Adrenal gland (tissue), 12 donors: ENCODE results near the gene RHBDL3. TPM values are rescaled to one million over a fixed set of nuclear protein-coding genes. Genes with fewer than 3 reads are reported as not detected.

ENCODE experiments used
- DNase-seq, 7 donors: peaks; one replicate each; pipeline ENCODE4 v3.0.0-alpha.2; 2019 to 2020
- H3K27ac ChIP-seq, 5 donors: fragments of 200-600 bp; sonication (generic) in 4 of 5; 1 replicate in 3 of 5; 2 replicates in 2 of 5; pipeline versions ENCODE4 v1.5.1 to v1.8.0; 2016 to 2020; ENCODE audit warnings: mild to moderate bottlenecking in 1 of 5
- H3K27me3 ChIP-seq: fragments of 200-600 bp; 2 replicates; pipeline ENCODE4 v1.8.0; 2021
- H3K36me3 ChIP-seq, 2 donors: fragments of 200-600 bp; replicated peaks in 1 of 2; 1 replicate in 1 of 2; 2 replicates in 1 of 2; pipeline versions ENCODE4 v1.5.1 to v1.8.0; 2018 to 2022
- H3K4me1 ChIP-seq, 2 donors: fragments of 200-600 bp; replicated peaks in 1 of 2; 1 replicate in 1 of 2; 2 replicates in 1 of 2; pipeline versions ENCODE4 v1.5.1 to v1.8.0; 2018 to 2021
- H3K4me3 ChIP-seq, 4 donors: fragments of 200-600 bp; sonication (generic) in 3 of 4; one replicate each; pipeline ENCODE4 v1.5.1; 2016 to 2018
- H3K9me3 ChIP-seq, 3 donors: fragments of 200-600 bp; sonication (generic) in 1 of 3; replicated peaks in 1 of 3; 1 replicate in 2 of 3; 2 replicates in 1 of 3; pipeline versions ENCODE4 v1.5.1 to v1.8.0; 2016 to 2021
- POLR2A ChIP-seq, 2 donors: fragments of 450-650 bp; IDR thresholded peaks; one replicate each; pipeline ENCODE4 v1.6.1; 2017; ENCODE audit warnings: antibody characterized with exemption in 2 of 2, mild to moderate bottlenecking in 2 of 2, moderate library complexity in 1 of 2
- WGBS, 4 donors: extraction: QIAGEN DNeasy Blood & Tissue Kit in 2 of 4; methylation state at CpG; one replicate each; pipeline versions ENCODE4 v1.1.5 to v1.1.7; 2013 to 2017; 5-methylcytosine and 5-hydroxymethylcytosine counted together
- intact Hi-C, 2 donors: fragments of 100-400 bp; cut with DNase I; formaldehyde crosslinking; loops; one replicate each; pipeline versions ENCODE4 v1.14.1 to v1.15.0; 2022 to 2023
- polyA plus RNA-seq, 3 donors: library from polyadenylated mRNA; stranded (reverse); fragments of 200-250 nt in 2 of 3; fragments of 350-450 nt in 1 of 3; fragmentation: Illumina TruSeq in 1 of 3; extraction: RNeasy Lipid Tissue Mini Kit (QIAGEN cat#74804) in 1 of 3; gene quantifications; one replicate each; pipeline ENCODE4 v1.2.3, GENCODE V29; 2013 to 2014
- total RNA-seq, 9 donors: library from RNA; depleted of rRNA in 4 of 9; stranded (reverse); fragments of >200 nt in 4 of 9; fragments of 120-200 nt in 1 of 9; fragmentation: NEBNext Ultra II Directional in 1 of 9; extraction: Animal tissue kit (Norgen Biotek cat#: 25700) in 1 of 9; gene quantifications; one replicate each; pipeline versions ENCODE4 v1.1.0 to v1.2.4, GENCODE V29; 2013 to 2023
- TF ChIP-seq, protein P1 (sequence below), 6 experiments: fragments of 450-650 bp in 4 of 6; fragments of 200-600 bp in 2 of 6; sonication (generic) in 1 of 6; IDR thresholded peaks; 1 replicate in 5 of 6; 2 replicates in 1 of 6; pipeline versions ENCODE4 v1.5.1 to v1.8.0; 2016 to 2021; ENCODE audit warnings: antibody characterized with exemption in 6 of 6, mild to moderate bottlenecking in 2 of 6, moderate library complexity in 1 of 6
- donor health status: healthy with polysubstance abuse.
- donor health status: Bipolar disorder and iron deficiency.
- donor health status: DM: yes; HTN: yes; CAD: no.
- donor health status: DM: no; HTN: no; CAD: no.
- donor health status: DM: no; HTN: no; CAD: no.
- donor health status: DM: yes; HTN: yes; CAD: no.

RHBDL3 gene
- total and polyA plus RNA-seq, 12 donors: 1.7 to 10.2 (median 5.1) TPM

DNA sequence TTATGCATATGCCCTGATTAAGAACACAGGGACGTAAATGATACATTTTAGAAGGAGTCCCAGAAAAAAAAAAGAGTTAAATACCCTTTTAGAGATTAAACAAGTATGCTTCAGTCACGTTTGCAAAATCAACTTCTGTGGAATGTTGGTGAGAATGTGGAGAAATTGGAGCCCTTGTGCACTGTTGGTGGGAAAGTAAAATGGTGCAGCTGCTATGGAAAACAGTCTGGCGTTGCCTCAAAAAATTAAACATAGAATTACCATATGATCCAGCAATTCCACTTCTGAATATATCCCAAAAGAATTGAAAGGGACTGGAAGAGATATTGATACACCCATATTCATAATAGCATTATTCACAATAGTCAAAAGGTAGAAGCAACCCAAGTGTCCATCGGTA, 26.5 kb downstream of the RHBDL3 start:
- Histone ChIP-seq H3K27ac (no peak overlapping the region), H3K4me1 (no peaks in the 10 kb centered on the region), H3K4me3 (no peak overlapping the region), H3K9me3 (no peaks in the 10 kb centered on the region), H3K36me3 (no peaks in the 10 kb centered on the region), H3K27me3 (no peaks in the 10 kb centered on the region)
- no peak for DNase-seq
- intact Hi-C loops: no loop called here
- WGBS, 4 donors: 84 to 86% (median 85%) methylated on average over 4 of the region's 4 CpGs
- TF ChIP-seq, protein P1, sequence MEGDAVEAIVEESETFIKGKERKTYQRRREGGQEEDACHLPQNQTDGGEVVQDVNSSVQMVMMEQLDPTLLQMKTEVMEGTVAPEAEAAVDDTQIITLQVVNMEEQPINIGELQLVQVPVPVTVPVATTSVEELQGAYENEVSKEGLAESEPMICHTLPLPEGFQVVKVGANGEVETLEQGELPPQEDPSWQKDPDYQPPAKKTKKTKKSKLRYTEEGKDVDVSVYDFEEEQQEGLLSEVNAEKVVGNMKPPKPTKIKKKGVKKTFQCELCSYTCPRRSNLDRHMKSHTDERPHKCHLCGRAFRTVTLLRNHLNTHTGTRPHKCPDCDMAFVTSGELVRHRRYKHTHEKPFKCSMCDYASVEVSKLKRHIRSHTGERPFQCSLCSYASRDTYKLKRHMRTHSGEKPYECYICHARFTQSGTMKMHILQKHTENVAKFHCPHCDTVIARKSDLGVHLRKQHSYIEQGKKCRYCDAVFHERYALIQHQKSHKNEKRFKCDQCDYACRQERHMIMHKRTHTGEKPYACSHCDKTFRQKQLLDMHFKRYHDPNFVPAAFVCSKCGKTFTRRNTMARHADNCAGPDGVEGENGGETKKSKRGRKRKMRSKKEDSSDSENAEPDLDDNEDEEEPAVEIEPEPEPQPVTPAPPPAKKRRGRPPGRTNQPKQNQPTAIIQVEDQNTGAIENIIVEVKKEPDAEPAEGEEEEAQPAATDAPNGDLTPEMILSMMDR (IDR thresholded peaks at IDR 0.05): no peak
- no peak for TF ChIP-seq POLR2A (IDR thresholded peaks at IDR 0.05)

DNA sequence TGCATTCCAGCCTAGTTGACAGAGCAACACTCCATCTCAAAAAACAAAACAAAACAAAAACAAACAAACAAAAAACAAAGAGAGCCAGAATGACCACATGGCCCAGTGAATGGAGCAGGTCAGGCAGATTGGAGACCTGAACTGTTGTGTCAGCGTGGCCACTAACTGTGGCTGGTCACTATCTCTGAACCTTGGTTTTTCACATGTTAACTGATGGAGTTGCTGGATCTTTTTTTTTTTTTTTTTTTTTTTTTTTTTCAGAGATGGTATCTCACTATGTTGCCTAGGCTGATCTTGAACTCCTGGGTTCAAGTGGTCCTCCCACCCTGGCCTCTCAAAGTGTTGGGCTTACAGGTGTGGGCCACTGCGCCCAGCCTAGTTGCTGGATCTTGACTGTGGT, 31.8 kb downstream of the RHBDL3 start:
- Histone ChIP-seq H3K4me1 (peaks cover 0 to under 1% of the 10 kb centered on the region in 2 donors), H3K27me3 (no peaks in the 10 kb centered on the region), H3K9me3 (no peaks in the 10 kb centered on the region), H3K36me3 (no peaks in the 10 kb centered on the region), H3K27ac (no peak overlapping the region), H3K4me3 (no peak overlapping the region)
- WGBS, 4 donors: 97 to 100% (median 98%) methylated on average over 2 of the region's 2 CpGs
- no peak for DNase-seq
- TF ChIP-seq, protein P1 (IDR thresholded peaks at IDR 0.05): no peak
- TF ChIP-seq POLR2A (IDR thresholded peaks at IDR 0.05): no peak
- intact Hi-C loops: no loop called here

DNA sequence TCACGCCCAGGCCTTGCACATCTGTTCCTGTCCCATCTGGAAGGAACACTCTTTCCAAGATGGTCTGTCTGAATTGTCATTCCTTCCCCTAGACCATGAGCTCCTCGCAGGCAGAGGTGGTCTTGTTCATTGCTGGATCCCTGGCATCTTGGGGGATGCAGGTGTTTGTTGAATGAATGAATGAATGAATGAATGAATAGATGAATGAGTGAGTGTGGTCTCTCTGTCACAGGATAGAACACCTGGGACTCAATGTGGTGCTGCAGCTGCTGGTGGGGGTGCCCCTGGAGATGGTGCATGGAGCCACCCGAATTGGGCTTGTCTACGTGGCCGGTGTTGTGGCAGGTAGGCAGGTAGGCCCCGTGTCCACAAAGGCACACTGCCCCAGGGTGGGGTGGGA, 32.2 kb downstream of the RHBDL3 start:
- DNase-seq: no peak
- H3K4me1 ChIP-seq: peaks cover 4 to 5% of the 10 kb centered on the region in 2 donors
- H3K4me3 ChIP-seq: no peak overlapping the region
- no peaks in the 10 kb centered on the region for H3K27me3 ChIP-seq
- intact Hi-C loops: no loop called here
- no peak overlapping the region for H3K27ac ChIP-seq
- WGBS, 4 donors: 90 to 100% (median 95%) methylated on average over 3 to 6 of the region's 6 CpGs
- no peak for TF ChIP-seq POLR2A (IDR thresholded peaks at IDR 0.05)
- TF ChIP-seq, protein P1 (IDR thresholded peaks at IDR 0.05): no peak
- no peaks in the 10 kb centered on the region for H3K36me3 ChIP-seq
- H3K9me3 ChIP-seq: no peaks in the 10 kb centered on the region

DNA sequence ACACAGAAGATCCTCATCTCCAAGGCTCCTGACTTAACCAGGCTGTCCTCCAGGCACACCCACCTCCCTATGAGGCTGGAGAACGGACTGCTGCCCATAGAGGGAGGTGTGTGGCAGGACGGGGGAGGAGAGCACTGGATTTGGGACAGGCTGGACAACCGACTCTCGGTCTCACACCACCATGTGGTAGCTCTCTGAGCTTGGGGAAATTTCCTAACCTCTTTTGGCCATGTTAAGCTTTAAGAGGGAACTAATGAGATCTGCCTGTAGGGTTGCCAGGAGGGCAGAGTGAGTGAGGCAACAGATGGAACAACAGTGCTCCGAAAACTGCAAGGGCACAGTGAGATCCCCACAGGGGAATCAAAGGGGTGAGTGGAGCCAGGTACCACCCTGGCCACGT, 32.7 kb downstream of the RHBDL3 start:
- no peak overlapping the region for H3K27ac ChIP-seq
- no peaks in the 10 kb centered on the region for H3K9me3 ChIP-seq
- no peak for DNase-seq
- TF ChIP-seq, protein P1 (IDR thresholded peaks at IDR 0.05): no peak
- TF ChIP-seq POLR2A (IDR thresholded peaks at IDR 0.05): no peak
- WGBS, 4 donors: 80 to 93% (median 89%) methylated on average over 5 to 6 of the region's 6 CpGs
- H3K4me3 ChIP-seq: no peak overlapping the region
- no peaks in the 10 kb centered on the region for H3K36me3 ChIP-seq
- intact Hi-C loops: no loop called here
- peaks cover 7 to 9% of the 10 kb centered on the region in 2 donors for H3K4me1 ChIP-seq
- no peaks in the 10 kb centered on the region for H3K27me3 ChIP-seq
